IMR-90 (cell line): ENCODE measurements around the gene AMBP. TPM values are rescaled to one million over a fixed set of nuclear protein-coding genes. Genes with fewer than 3 reads are reported as not detected.

Source experiments
- ATAC-seq: fragments of 200-7000 bp; cut with Tn5 transposase; 2 replicates; pipeline ENCODE4 v1.9.1; 2020; ENCODE audit warnings: low read depth, mild to moderate bottlenecking, moderate library complexity
- BruUV-seq: library from RNA; stranded (reverse); fragments of 400-500 nt; replicated peaks from 2 replicates; lab custom pipeline; 2021; lab: Mats Ljungman, UMichigan
- CTCF ChIA-PET: fragments of 300-600 bp; formaldehyde crosslinking; extraction: SDS; loops from one replicate; lab custom pipeline; 2021; ENCODE audit warnings: antibody characterized with exemption; lab: Yijun Ruan, JAX
- POLR2A ChIA-PET: fragments of 300-600 bp; sonication (Branson Sonifier 250); formaldehyde crosslinking; loops from one replicate; lab custom pipeline; 2022; ENCODE audit warnings: antibody characterized with exemption; ENCODE audit not compliant: unreplicated experiment; lab: Charles Lee
- DNase-seq: peaks from one replicate; pipeline ENCODE4 v3.0.0; 2013
- H2AFZ ChIP-seq: replicated peaks from 2 replicates; pipeline ENCODE3; 2013; ENCODE audit warnings: low read length, mild to moderate bottlenecking; ENCODE audit not compliant: poor library complexity
- H2AK5ac ChIP-seq: 2 replicates; pipeline ENCODE4 v1.6.1; 2013; ENCODE audit warnings: low read depth, low read length, inconsistent platforms
- H2AK9ac ChIP-seq: replicated peaks from 2 replicates; pipeline ENCODE3; 2013; ENCODE audit warnings: mild to moderate bottlenecking, low read depth, low read length, moderate library complexity; ENCODE audit not compliant: poor library complexity
- H2BK120ac ChIP-seq: 2 replicates; pipeline ENCODE4 v1.6.1; 2013; ENCODE audit warnings: low read depth, low read length, inconsistent platforms
- H2BK15ac ChIP-seq: 3 replicates; pipeline ENCODE4 v1.6.1; 2013; ENCODE audit warnings: low read depth, low read length, inconsistent platforms
- H2BK20ac ChIP-seq: 2 replicates; pipeline ENCODE4 v1.6.1; 2013; ENCODE audit warnings: low read depth, mild to moderate bottlenecking, inconsistent platforms, low read length, moderate library complexity
- H2BK5ac ChIP-seq: 2 replicates; pipeline ENCODE4 v1.6.1; 2013; ENCODE audit warnings: mild to moderate bottlenecking, low read depth, low read length, inconsistent platforms; ENCODE audit not compliant: poor library complexity, severe bottlenecking
- H3K14ac ChIP-seq: replicated peaks from 2 replicates; pipeline ENCODE4 v1.6.1; 2013; ENCODE audit warnings: low read depth, low read length, inconsistent platforms
- H3K18ac ChIP-seq: 2 replicates; pipeline ENCODE4 v1.6.1; 2013; ENCODE audit warnings: low read depth, low read length, control low read depth
- H3K23ac ChIP-seq: 2 replicates; pipeline ENCODE4 v1.6.1; 2013; ENCODE audit warnings: low read depth, low read length, inconsistent platforms
- H3K27ac ChIP-seq: 2 replicates; pipeline ENCODE4 v1.5.1; 2013; ENCODE audit warnings: mild to moderate bottlenecking, control low read depth, low read length; ENCODE audit not compliant: insufficient read depth
- H3K27me3 ChIP-seq: 2 replicates; pipeline ENCODE4 v1.6.1; 2013; ENCODE audit warnings: low read length; ENCODE audit not compliant: control insufficient read depth, insufficient read depth
- H3K36me3 ChIP-seq: 2 replicates; pipeline ENCODE4 v1.6.1; 2013; ENCODE audit warnings: low read length, mixed read lengths; ENCODE audit not compliant: control insufficient read depth, insufficient read depth
- H3K4ac ChIP-seq: 2 replicates; pipeline ENCODE4 v1.6.1; 2013; ENCODE audit warnings: low read depth, low read length, inconsistent platforms
- H3K4me1 ChIP-seq: 2 replicates; pipeline ENCODE4 v1.6.1; 2013; ENCODE audit warnings: low read length, mixed read lengths; ENCODE audit not compliant: control insufficient read depth, insufficient read depth
- H3K4me2 ChIP-seq: 2 replicates; pipeline ENCODE4 v1.6.1; 2013; ENCODE audit warnings: low read depth, mild to moderate bottlenecking, control low read depth, low read length, moderate library complexity
- H3K4me3 ChIP-seq: 2 replicates; pipeline ENCODE4 v1.5.1; 2013; ENCODE audit warnings: low read depth, mild to moderate bottlenecking, control low read depth, low read length, moderate library complexity; ENCODE audit not compliant: insufficient read depth
- H3K56ac ChIP-seq: 2 replicates; pipeline ENCODE4 v1.6.1; 2013; ENCODE audit warnings: low read length, inconsistent platforms; ENCODE audit not compliant: insufficient read depth; ENCODE audit errors: extremely low read depth
- H3K79me1 ChIP-seq, 2 experiments: 2 replicates each; pipeline ENCODE4 v1.6.1; 2013; ENCODE audit warnings: low read length in 2 of 2, inconsistent platforms in 1 of 2, low read depth in 1 of 2
- H3K9ac ChIP-seq: 2 replicates; pipeline ENCODE4 v1.6.1; 2013; ENCODE audit warnings: low read depth, low read length, control low read depth
- H3K9me1 ChIP-seq: 2 replicates; pipeline ENCODE4 v1.6.1; 2013; ENCODE audit warnings: low read length, inconsistent platforms; ENCODE audit not compliant: insufficient read depth
- H3K9me3 ChIP-seq: 2 replicates; pipeline ENCODE4 v1.6.1; 2013; ENCODE audit warnings: low read length; ENCODE audit not compliant: control insufficient read depth, insufficient read depth
- H4K20me1 ChIP-seq: 2 replicates; pipeline ENCODE4 v1.6.1; 2013; ENCODE audit warnings: low read length, inconsistent platforms; ENCODE audit not compliant: insufficient read depth
- H4K5ac ChIP-seq: 2 replicates; pipeline ENCODE4 v1.6.1; 2013; ENCODE audit warnings: mild to moderate bottlenecking, low read depth, low read length, control low read depth
- H4K8ac ChIP-seq, 2 experiments: 2 replicates each; pipeline ENCODE4 v1.6.1; 2013; ENCODE audit warnings: low read depth in 2 of 2, low read length in 2 of 2, control low read depth in 1 of 2, inconsistent platforms in 1 of 2
- H4K91ac ChIP-seq: 2 replicates; pipeline ENCODE4 v1.6.1; 2013; ENCODE audit warnings: low read depth, low read length, inconsistent platforms; ENCODE audit not compliant: insufficient read depth
- CTCF ChIP-seq: conservative IDR thresholded peaks from 2 replicates; pipeline ENCODE4 v1.5.1; 2012; ENCODE audit warnings: mild to moderate bottlenecking, low read depth, low read length, improper control_type of control experiment
- ELK1 ChIP-seq: fragments of 150-350 bp; IDR thresholded peaks from 2 replicates; pipeline ENCODE4 v1.6.1; 2016; ENCODE audit warnings: low read depth, mild to moderate bottlenecking, low read length, moderate library complexity, borderline replicate concordance
- FOS ChIP-seq: fragments of 150-350 bp; IDR thresholded peaks from 2 replicates; pipeline ENCODE4 v1.6.1; 2016; ENCODE audit warnings: low read depth, low read length
- MAFK ChIP-seq: IDR thresholded peaks from 2 replicates; pipeline ENCODE4 v1.6.1; 2012; ENCODE audit warnings: low read depth, low read length, improper control_type of control experiment
- MAZ ChIP-seq: IDR thresholded peaks from 2 replicates; pipeline ENCODE4 v1.6.1; 2012; ENCODE audit warnings: low read depth, mild to moderate bottlenecking, low read length, improper control_type of control experiment, moderate library complexity, borderline replicate concordance
- MXI1 ChIP-seq: IDR thresholded peaks from 2 replicates; pipeline ENCODE4 v1.6.1; 2012; ENCODE audit warnings: low read depth, mild to moderate bottlenecking, low read length, moderate library complexity, borderline replicate concordance
- NFE2L2 ChIP-seq: fragments of 150-350 bp; IDR thresholded peaks from 2 replicates; pipeline ENCODE4 v1.6.1; 2016; ENCODE audit warnings: low read depth, mild to moderate bottlenecking, low read length
- POLR2A ChIP-seq: IDR thresholded peaks from 2 replicates; pipeline ENCODE4 v1.6.1; 2012; ENCODE audit warnings: mild to moderate bottlenecking, low read depth, low read length
- RAD21 ChIP-seq: IDR thresholded peaks from 2 replicates; pipeline ENCODE4 v1.6.1; 2012; ENCODE audit warnings: low read length, improper control_type of control experiment
- RCOR1 ChIP-seq: IDR thresholded peaks from 2 replicates; pipeline ENCODE4 v1.6.1; 2012; ENCODE audit warnings: mild to moderate bottlenecking, low read length, improper control_type of control experiment; ENCODE audit not compliant: insufficient replicate concordance
- RFX5 ChIP-seq: IDR thresholded peaks from 2 replicates; pipeline ENCODE4 v1.8.0; 2012; ENCODE audit warnings: low read depth, mild to moderate bottlenecking, low read length, moderate library complexity
- SMC3 ChIP-seq: fragments of 150-350 bp; IDR thresholded peaks from 2 replicates; pipeline ENCODE4 v1.6.1; 2016; ENCODE audit warnings: low read depth, mild to moderate bottlenecking, antibody characterized with exemption, low read length, moderate library complexity
- USF2 ChIP-seq: fragments of 150-350 bp; IDR thresholded peaks from 2 replicates; pipeline ENCODE4 v1.6.1; 2017; ENCODE audit warnings: mild to moderate bottlenecking, antibody characterized with exemption, low read length, low read depth
- WGBS, 2 experiments: methylation state at CpG; one replicate each; pipeline versions ENCODE4 v1.1.5 to v1.1.7; 2013; ENCODE audit warnings: missing lambda C conversion rate in 2 of 2; ENCODE audit not compliant: insufficient read length in 1 of 2; ENCODE audit errors: extremely low coverage in 2 of 2; 5-methylcytosine and 5-hydroxymethylcytosine counted together
- dilution Hi-C: fragments of 300-500 bp; cut with HindIII; formaldehyde crosslinking; loops from one replicate; pipeline ENCODE4 v1.14.3; 2018; ENCODE audit warnings: low sequenced_read_pairs; ENCODE audit not compliant: unreplicated experiment
- in situ Hi-C: fragments of 300-500 bp; cut with MboI; formaldehyde crosslinking; loops from 3 replicates; pipeline ENCODE4 v1.14.3; 2019; ENCODE audit warnings: low sequenced_read_pairs, inconsistent platforms, mixed read lengths
- intact Hi-C: fragments of 100-400 bp; cut with micrococcal nuclease; formaldehyde crosslinking; loops from 2 replicates; pipeline ENCODE4 v1.10.0; 2022
- polyA plus RNA-seq, 3 experiments: library from polyadenylated mRNA; depleted of rRNA; stranded (reverse); fragments of >200 nt; gene quantifications; 2 replicates each; pipeline ENCODE4 v1.2.3, GENCODE V29; 2012; ENCODE audit warnings: low replicate concordance in 1 of 3
- total RNA-seq: library from RNA; depleted of rRNA; stranded (reverse); fragments of >200 nt; gene quantifications from 2 replicates; pipeline ENCODE4 v1.2.3, GENCODE V29; 2012

Gene AMBP
- total and polyA plus RNA-seq, 2 of the 4 experiments (the other 2 are of a cell fraction), result not detected

GRCh38 chr9:114037249-114037648 lies 40.9 kb downstream of the AMBP start:
- ChIA-PET POLR2A (no interaction called here), CTCF (interaction anchor here (0.5 kb wide), 1 partner anchor 20 kb away, joined by 4 read pairs; no protein-coding TSS in a partner anchor)
- in situ Hi-C loops, result no loop called here

More at GRCh38 chr9:114037249-114037648, 40.9 kb downstream of the AMBP start:
- Histone ChIP-seq H3K36me3 (peaks cover 49% of the 10 kb centered on the region), H4K5ac (no peak overlapping the region), H3K27ac (no peak overlapping the region), H3K9me1 (no peaks in the 10 kb centered on the region), H4K20me1 (no peaks in the 10 kb centered on the region), H2BK5ac (no peak overlapping the region), H3K9me3 (no peaks in the 10 kb centered on the region), H3K79me1 (no peaks in the 10 kb centered on the region; a peak in 1 of 4 replicates), H3K4ac (no peak overlapping the region), H3K4me1 (no peaks in the 10 kb centered on the region), H4K8ac (no peak overlapping the region), H3K14ac (no peak overlapping the region), H3K4me2 (no peak overlapping the region), H3K9ac (no peak overlapping the region), H3K56ac (no peak overlapping the region), H3K23ac (no peak overlapping the region), H3K18ac (no peak overlapping the region), H3K27me3 (no peaks in the 10 kb centered on the region), H4K91ac (no peak overlapping the region), H2BK20ac (no peak overlapping the region), H3K4me3 (no peak overlapping the region), H2BK15ac (no peak overlapping the region), H2AFZ (no peak overlapping the region), H2BK120ac (no peak overlapping the region), H2AK5ac (no peak overlapping the region), H2AK9ac (no peak overlapping the region)
- TF ChIP-seq FOS, result no peak
- TF ChIP-seq MAFK, result no peak
- no peak for TF ChIP-seq CTCF
- TF ChIP-seq NFE2L2, result no peak
- no peak for TF ChIP-seq POLR2A
- no peak for TF ChIP-seq SMC3
- no peak for TF ChIP-seq MAZ
- TF ChIP-seq MXI1, result no peak
- no peak for TF ChIP-seq USF2
- TF ChIP-seq ELK1, result no peak
- TF ChIP-seq RAD21, result no peak
- no peak for TF ChIP-seq RFX5
- no peak for TF ChIP-seq RCOR1
- dilution Hi-C loops (no loop called here), intact Hi-C loops (no loop called here)
- BruUV-seq, result no TSS peak
- ATAC-seq, result no peak
- WGBS, 2 experiments, result no CpG with 5 or more reads among the region's 5 CpGs
- no peak for DNase-seq
